DOHH2 (cell line): Measurements from ENCODE around the gene MYO10.

Source experiments
- EZH2phosphoT487 ChIP-seq: fragments of 200-600 bp; sonication (generic); IDR thresholded peaks from 2 replicates; pipeline ENCODE4 v1.6.1; 2017; ENCODE audit warnings: borderline replicate concordance, mild to moderate bottlenecking, antibody characterized with exemption, low read length, moderate library complexity, mixed read lengths
- TF ChIP-seq, protein P1 (sequence below): fragments of 200-600 bp; sonication (generic); IDR thresholded peaks from one replicate; pipeline ENCODE4 v1.5.1; 2014; ENCODE audit warnings: antibody characterized with exemption, mild to moderate bottlenecking, low read depth, low read length; ENCODE audit not compliant: poor library complexity, severe bottlenecking

DNA sequence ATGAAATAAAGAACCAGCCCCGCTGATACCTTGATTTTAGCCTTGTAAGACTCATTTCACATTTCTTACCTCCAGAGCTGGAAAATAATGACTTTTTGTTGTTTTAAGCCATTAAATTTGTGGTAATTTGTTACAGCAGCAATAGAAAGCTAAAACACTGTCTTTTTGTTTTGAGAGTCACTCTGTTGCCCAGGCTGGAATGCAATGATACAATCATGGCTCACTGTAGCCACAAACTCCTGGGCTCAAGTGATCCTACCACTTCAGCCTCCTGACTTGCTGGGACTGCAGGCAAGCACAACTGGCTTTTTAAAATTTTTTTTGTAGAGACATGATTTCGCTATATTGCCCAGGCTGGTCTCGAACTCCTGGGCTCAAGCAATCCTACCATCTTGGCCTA is 34.7 kb upstream of the MYO10 start:
- TF ChIP-seq, protein P1, sequence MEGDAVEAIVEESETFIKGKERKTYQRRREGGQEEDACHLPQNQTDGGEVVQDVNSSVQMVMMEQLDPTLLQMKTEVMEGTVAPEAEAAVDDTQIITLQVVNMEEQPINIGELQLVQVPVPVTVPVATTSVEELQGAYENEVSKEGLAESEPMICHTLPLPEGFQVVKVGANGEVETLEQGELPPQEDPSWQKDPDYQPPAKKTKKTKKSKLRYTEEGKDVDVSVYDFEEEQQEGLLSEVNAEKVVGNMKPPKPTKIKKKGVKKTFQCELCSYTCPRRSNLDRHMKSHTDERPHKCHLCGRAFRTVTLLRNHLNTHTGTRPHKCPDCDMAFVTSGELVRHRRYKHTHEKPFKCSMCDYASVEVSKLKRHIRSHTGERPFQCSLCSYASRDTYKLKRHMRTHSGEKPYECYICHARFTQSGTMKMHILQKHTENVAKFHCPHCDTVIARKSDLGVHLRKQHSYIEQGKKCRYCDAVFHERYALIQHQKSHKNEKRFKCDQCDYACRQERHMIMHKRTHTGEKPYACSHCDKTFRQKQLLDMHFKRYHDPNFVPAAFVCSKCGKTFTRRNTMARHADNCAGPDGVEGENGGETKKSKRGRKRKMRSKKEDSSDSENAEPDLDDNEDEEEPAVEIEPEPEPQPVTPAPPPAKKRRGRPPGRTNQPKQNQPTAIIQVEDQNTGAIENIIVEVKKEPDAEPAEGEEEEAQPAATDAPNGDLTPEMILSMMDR = no peak
- TF ChIP-seq EZH2phosphoT487 = no peak
